ENCODE measurements around the gene OTOG. TPM values are rescaled to one million over a fixed set of nuclear protein-coding genes. Genes with fewer than 3 reads are reported as not detected.
A peak's percentile ranks its signal among the peaks of the same experiment; 100 is the strongest.

OTOG gene
- total RNA-seq, 6 experiments from 2014 or later, result not detected

- H3K4me3 ChIP-seq, result no peak overlapping the region
- ATAC-seq, result no peak
- H3K27ac ChIP-seq, result no peak overlapping the region
- intact Hi-C loops (cut with DNase I), result no loop called here
- TF ChIP-seq CTCF (IDR thresholded peaks at IDR 0.05), result no peak
- no peaks in the 10 kb centered on the region for H3K36me3 ChIP-seq
- 96% methylated on average over 4 of the region's 8 CpGs for WGBS (ENCODE audit: insufficient coverage, low coverage, low lambda C conversion rate, missing lambda C conversion rate)
- peak in 1 of 3 donors; percentile 20 for DNase-seq
- H3K4me1 ChIP-seq, result no peaks in the 10 kb centered on the region
- no peaks in the 10 kb centered on the region for H3K9me3 ChIP-seq
- H3K27me3 ChIP-seq, result no peaks in the 10 kb centered on the region
Observed at GRCh38 chr11:17578958-17579357, 31.9 kb downstream of the OTOG start.

- no peak for ATAC-seq
- no peak overlapping the region for H3K27ac ChIP-seq
- no peak for TF ChIP-seq POLR2A (IDR thresholded peaks at IDR 0.05)
- no peak for TF ChIP-seq CTCF (IDR thresholded peaks at IDR 0.05)
- intact Hi-C loops (cut with DNase I), result no loop called here
- peak in 1 of 3 donors; percentile 20 for DNase-seq
- no peaks in the 10 kb centered on the region for H3K36me3 ChIP-seq
- no peaks in the 10 kb centered on the region for H3K4me1 ChIP-seq
- 80% methylated on average over 2 of the region's 7 CpGs for WGBS (ENCODE audit: insufficient coverage, low coverage, low lambda C conversion rate, missing lambda C conversion rate)
- no peaks in the 10 kb centered on the region for H3K27me3 ChIP-seq
- H3K4me3 ChIP-seq, result no peak overlapping the region
- H3K9me3 ChIP-seq, result no peaks in the 10 kb centered on the region
Observed at GRCh38 chr11:17579451-17579850, 32.4 kb downstream of the OTOG start.

GRCh38 chr11:17580271-17580670 lies 33.2 kb downstream of the OTOG start:
- Histone ChIP-seq H3K27me3 (no peaks in the 10 kb centered on the region), H3K9me3 (no peaks in the 10 kb centered on the region), H3K4me3 (no peak overlapping the region), H3K36me3 (no peaks in the 10 kb centered on the region), H3K27ac (no peak overlapping the region), H3K4me1 (no peaks in the 10 kb centered on the region)
- TF ChIP-seq CTCF (IDR thresholded peaks at IDR 0.05) (no peak), POLR2A (IDR thresholded peaks at IDR 0.05) (no peak)
- intact Hi-C loops (cut with DNase I), result no loop called here
- no CpG with 5 or more reads among the region's 1 CpG for WGBS (ENCODE audit: insufficient coverage, low coverage, low lambda C conversion rate, missing lambda C conversion rate)
- DNase-seq, result peak in 1 of 3 donors; percentile 9
- no peak for ATAC-seq

- intact Hi-C loops (cut with DNase I), result no loop called here
- TF ChIP-seq CTCF (IDR thresholded peaks at IDR 0.05), result no peak
- no peak for TF ChIP-seq POLR2A (IDR thresholded peaks at IDR 0.05)
- Histone ChIP-seq H3K36me3 (no peaks in the 10 kb centered on the region), H3K4me1 (no peaks in the 10 kb centered on the region), H3K27ac (no peak overlapping the region), H3K4me3 (no peak overlapping the region), H3K27me3 (no peaks in the 10 kb centered on the region), H3K9me3 (no peaks in the 10 kb centered on the region)
- peak in 1 of 3 donors; percentile 13 for DNase-seq
- WGBS (ENCODE audit: insufficient coverage, low coverage, low lambda C conversion rate, missing lambda C conversion rate), result 66% methylated on average over 6 of the region's 6 CpGs
- no peak for ATAC-seq
Observed at GRCh38 chr11:17581036-17581731, 34.1 kb downstream of the OTOG start.

- intact Hi-C loops (cut with DNase I), result no loop called here
- no peaks in the 10 kb centered on the region for H3K36me3 ChIP-seq
- H3K27ac ChIP-seq, result no peak overlapping the region
- H3K9me3 ChIP-seq, result no peaks in the 10 kb centered on the region
- ATAC-seq (no peak), DNase-seq (peak in 1 of 3 donors; percentile 19)
- TF ChIP-seq CTCF (IDR thresholded peaks at IDR 0.05), result no peak
- TF ChIP-seq POLR2A (IDR thresholded peaks at IDR 0.05), result no peak
- H3K27me3 ChIP-seq, result no peaks in the 10 kb centered on the region
- no peak overlapping the region for H3K4me3 ChIP-seq
- 81% methylated on average over 4 of the region's 4 CpGs for WGBS (ENCODE audit: insufficient coverage, low coverage, low lambda C conversion rate, missing lambda C conversion rate)
- H3K4me1 ChIP-seq, result no peaks in the 10 kb centered on the region
Observed at GRCh38 chr11:17581732-17582053, 34.6 kb downstream of the OTOG start.
